Natural killer cell (primary cell): ENCODE results near the gene PHLPP1. TPM values are rescaled to one million over a fixed set of nuclear protein-coding genes. Genes with fewer than 3 reads are reported as not detected.

Experiments used
- ATAC-seq, 3 donors: fragments of 150-1000 bp in 2 of 3; fragments of 200-7000 bp in 1 of 3; cut with Tn5 transposase; 1 replicate in 1 of 3; 2 replicates in 2 of 3; pipeline ENCODE4 v1.10.0; 2021; ENCODE audit warnings: mild to moderate bottlenecking in 2 of 3, moderate library complexity in 2 of 3
- DNase-seq, 2 donors: peaks; one replicate each; pipeline versions ENCODE4 v3.0.0 to v3.0.0-alpha.2; 2013 to 2021; ENCODE audit warnings: mixed read lengths in 1 of 2
- H3K27ac ChIP-seq: one replicate; pipeline ENCODE4 v1.5.1; 2013; ENCODE audit warnings: mild to moderate bottlenecking, low read length
- H3K27me3 ChIP-seq: one replicate; pipeline ENCODE4 v1.6.1; 2013; ENCODE audit warnings: low read length; ENCODE audit not compliant: control insufficient read depth, insufficient read depth
- H3K36me3 ChIP-seq: one replicate; pipeline ENCODE4 v1.6.1; 2013; ENCODE audit warnings: low read length; ENCODE audit not compliant: control insufficient read depth, insufficient read depth
- H3K4me1 ChIP-seq: one replicate; pipeline ENCODE4 v1.6.1; 2013; ENCODE audit warnings: low read length; ENCODE audit not compliant: control insufficient read depth, insufficient read depth
- H3K4me3 ChIP-seq: one replicate; pipeline ENCODE4 v1.5.1; 2013; ENCODE audit warnings: low read length
- H3K9me3 ChIP-seq: one replicate; pipeline ENCODE4 v1.6.1; 2013; ENCODE audit warnings: low read length; ENCODE audit not compliant: control insufficient read depth, insufficient read depth
- H3K27ac Mint-ChIP-seq, 2 donors: one replicate each; pipeline ENCODE4 v1.8.0; 2022; ENCODE audit warnings: mild to moderate bottlenecking in 2 of 2, mixed read lengths in 2 of 2, moderate library complexity in 1 of 2
- H3K27me3 Mint-ChIP-seq, 2 donors: one replicate each; pipeline ENCODE4 v1.8.0; 2022; ENCODE audit warnings: low read depth in 2 of 2, mixed read lengths in 2 of 2
- H3K36me3 Mint-ChIP-seq: one replicate; pipeline ENCODE4 v1.8.0; 2022; ENCODE audit warnings: mixed read lengths
- H3K4me1 Mint-ChIP-seq, 2 donors: one replicate each; pipeline ENCODE4 v1.8.0; 2022; ENCODE audit warnings: mixed read lengths in 2 of 2
- H3K4me3 Mint-ChIP-seq: one replicate; pipeline ENCODE4 v1.8.0; 2022; ENCODE audit warnings: mild to moderate bottlenecking, moderate library complexity, mixed read lengths
- H3K9me3 Mint-ChIP-seq, 2 donors: one replicate each; pipeline ENCODE4 v1.8.0; 2022; ENCODE audit warnings: mixed read lengths in 2 of 2
- WGBS: methylation state at CpG from one replicate; pipeline ENCODE4 v1.1.7; 2013; ENCODE audit warnings: missing lambda C conversion rate; ENCODE audit not compliant: insufficient coverage; 5-methylcytosine and 5-hydroxymethylcytosine counted together
- intact Hi-C: fragments of 100-400 bp; cut with micrococcal nuclease; formaldehyde crosslinking; loops from one replicate; pipeline ENCODE4 v1.14.2; 2022
- total RNA-seq, 4 donors: library from RNA; stranded (reverse); fragments of 120-200 nt in 1 of 4; gene quantifications; one replicate each; pipeline versions ENCODE4 v1.2.3 to v1.2.4, GENCODE V29; 2013 to 2022
- TF ChIP-seq, protein P1 (sequence below): fragments of 200-600 bp; IDR thresholded peaks from one replicate; pipeline ENCODE4 v1.8.0; 2022; ENCODE audit warnings: antibody characterized with exemption

PHLPP1 gene
- total RNA-seq, 3 donors from 2014 or later (not counting 1 experiment from before 2014, with no cell fraction given): 12.1 to 14.8 (median 12.2) TPM

GRCh38 chr18:62976227-62976626, 260.9 kb downstream of the PHLPP1 start:
- no peak overlapping the region for H3K4me3 ChIP-seq
- H3K9me3 ChIP-seq: no peaks in the 10 kb centered on the region
- intact Hi-C loops: no loop called here
- H3K27me3 Mint-ChIP-seq: no peaks in the 10 kb centered on the region
- ATAC-seq: no peak
- H3K27ac ChIP-seq: no peak overlapping the region
- H3K36me3 Mint-ChIP-seq: no peaks in the 10 kb centered on the region
- H3K9me3 Mint-ChIP-seq: no peaks in the 10 kb centered on the region
- no peak for DNase-seq
- H3K4me1 ChIP-seq: no peaks in the 10 kb centered on the region
- no peaks in the 10 kb centered on the region for H3K36me3 ChIP-seq
- no peaks in the 10 kb centered on the region for H3K27me3 ChIP-seq
- no peak overlapping the region for H3K27ac Mint-ChIP-seq
- TF ChIP-seq, protein P1, sequence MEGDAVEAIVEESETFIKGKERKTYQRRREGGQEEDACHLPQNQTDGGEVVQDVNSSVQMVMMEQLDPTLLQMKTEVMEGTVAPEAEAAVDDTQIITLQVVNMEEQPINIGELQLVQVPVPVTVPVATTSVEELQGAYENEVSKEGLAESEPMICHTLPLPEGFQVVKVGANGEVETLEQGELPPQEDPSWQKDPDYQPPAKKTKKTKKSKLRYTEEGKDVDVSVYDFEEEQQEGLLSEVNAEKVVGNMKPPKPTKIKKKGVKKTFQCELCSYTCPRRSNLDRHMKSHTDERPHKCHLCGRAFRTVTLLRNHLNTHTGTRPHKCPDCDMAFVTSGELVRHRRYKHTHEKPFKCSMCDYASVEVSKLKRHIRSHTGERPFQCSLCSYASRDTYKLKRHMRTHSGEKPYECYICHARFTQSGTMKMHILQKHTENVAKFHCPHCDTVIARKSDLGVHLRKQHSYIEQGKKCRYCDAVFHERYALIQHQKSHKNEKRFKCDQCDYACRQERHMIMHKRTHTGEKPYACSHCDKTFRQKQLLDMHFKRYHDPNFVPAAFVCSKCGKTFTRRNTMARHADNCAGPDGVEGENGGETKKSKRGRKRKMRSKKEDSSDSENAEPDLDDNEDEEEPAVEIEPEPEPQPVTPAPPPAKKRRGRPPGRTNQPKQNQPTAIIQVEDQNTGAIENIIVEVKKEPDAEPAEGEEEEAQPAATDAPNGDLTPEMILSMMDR: no peak
- H3K4me3 Mint-ChIP-seq: no peak overlapping the region
- no peaks in the 10 kb centered on the region for H3K4me1 Mint-ChIP-seq
- WGBS: 96% methylated on average over 3 of the region's 5 CpGs

- Histone ChIP-seq H3K9me3 (no peaks in the 10 kb centered on the region), H3K36me3 (no peaks in the 10 kb centered on the region), H3K4me3 (no peak overlapping the region), H3K27ac (no peak overlapping the region), H3K27me3 (no peaks in the 10 kb centered on the region), H3K4me1 (peaks cover 3% of the 10 kb centered on the region)
- H3K36me3 Mint-ChIP-seq: no peaks in the 10 kb centered on the region
- H3K27me3 Mint-ChIP-seq: no peaks in the 10 kb centered on the region
- intact Hi-C loops: no loop called here
- 90% methylated on average over 3 of the region's 4 CpGs for WGBS
- no peaks in the 10 kb centered on the region for H3K9me3 Mint-ChIP-seq
- DNase-seq (no peak), ATAC-seq (no peak)
- H3K27ac Mint-ChIP-seq: no peak overlapping the region
- no peak overlapping the region for H3K4me3 Mint-ChIP-seq
- TF ChIP-seq, protein P1: no peak
- peaks cover 5 to 6% of the 10 kb centered on the region in 2 donors for H3K4me1 Mint-ChIP-seq
Measured at GRCh38 chr18:62977512-62977911, 262.2 kb downstream of the PHLPP1 start.

- H3K36me3 Mint-ChIP-seq: no peaks in the 10 kb centered on the region
- Histone ChIP-seq H3K4me1 (peaks cover 5% of the 10 kb centered on the region), H3K4me3 (no peak overlapping the region), H3K36me3 (no peaks in the 10 kb centered on the region), H3K27ac (no peak overlapping the region), H3K27me3 (no peaks in the 10 kb centered on the region), H3K9me3 (no peaks in the 10 kb centered on the region)
- WGBS: 95% methylated on average over 42 of the region's 42 CpGs
- H3K27me3 Mint-ChIP-seq: no peaks in the 10 kb centered on the region
- DNase-seq (no peak), ATAC-seq (no peak)
- no peak overlapping the region for H3K4me3 Mint-ChIP-seq
- no peak overlapping the region for H3K27ac Mint-ChIP-seq
- peaks cover 7 to 8% of the 10 kb centered on the region in 2 donors for H3K4me1 Mint-ChIP-seq
- H3K9me3 Mint-ChIP-seq: no peaks in the 10 kb centered on the region
- TF ChIP-seq, protein P1: no peak
- intact Hi-C loops: no loop called here
Measured at GRCh38 chr18:62978251-62979049, 263.1 kb downstream of the PHLPP1 start.

GRCh38 chr18:62979176-62979575, 263.8 kb downstream of the PHLPP1 start:
- H3K4me1 Mint-ChIP-seq: peaks cover 7 to 8% of the 10 kb centered on the region in 2 donors
- Histone ChIP-seq H3K27me3 (no peaks in the 10 kb centered on the region), H3K9me3 (no peaks in the 10 kb centered on the region), H3K27ac (no peak overlapping the region), H3K36me3 (no peaks in the 10 kb centered on the region), H3K4me3 (no peak overlapping the region), H3K4me1 (peaks cover 5% of the 10 kb centered on the region)
- no peak overlapping the region for H3K4me3 Mint-ChIP-seq
- H3K27ac Mint-ChIP-seq: no peak overlapping the region
- TF ChIP-seq, protein P1: no peak
- WGBS: 76% methylated on average over 12 of the region's 13 CpGs
- no peaks in the 10 kb centered on the region for H3K27me3 Mint-ChIP-seq
- DNase-seq: no peak
- intact Hi-C loops: no loop called here
- no peak for ATAC-seq
- no peaks in the 10 kb centered on the region for H3K36me3 Mint-ChIP-seq
- H3K9me3 Mint-ChIP-seq: no peaks in the 10 kb centered on the region
